Measurements from ENCODE around the gene TNKS2. TPM values are rescaled to one million over a fixed set of nuclear protein-coding genes. Genes with fewer than 3 reads are reported as not detected.

Gene TNKS2
- total RNA-seq, 1 donor from 2014 or later = 52.8 TPM

GRCh38 chr10:91896212-91896756 is 98.1 kb downstream of the TNKS2 start:
- Mint-ChIP-seq H3K27ac (no peak overlapping the region), H3K36me3 (ENCODE audit: insufficient read depth) (no peaks in the 10 kb centered on the region), H3K27me3 (no peaks in the 10 kb centered on the region), H3K9me3 (ENCODE audit: low read depth) (no peaks in the 10 kb centered on the region), H3K4me1 (ENCODE audit: low read depth) (no peaks in the 10 kb centered on the region), H3K4me3 (ENCODE audit: low read depth) (no peak overlapping the region)
- DNase-seq (ENCODE audit: low spot score, unreplicated experiment) = no peak
- TF ChIP-seq CTCF (IDR thresholded peaks at IDR 0.05; ENCODE audit: unreplicated experiment) = no peak

GRCh38 chr10:91897421-91897820 is 99.2 kb downstream of the TNKS2 start:
- TF ChIP-seq CTCF (IDR thresholded peaks at IDR 0.05; ENCODE audit: unreplicated experiment) = no peak
- no peak for DNase-seq (ENCODE audit: low spot score, unreplicated experiment)
- Mint-ChIP-seq H3K36me3 (ENCODE audit: insufficient read depth) (no peaks in the 10 kb centered on the region), H3K27me3 (no peaks in the 10 kb centered on the region), H3K4me3 (ENCODE audit: low read depth) (no peak overlapping the region), H3K27ac (no peak overlapping the region), H3K9me3 (ENCODE audit: low read depth) (no peaks in the 10 kb centered on the region), H3K4me1 (ENCODE audit: low read depth) (no peaks in the 10 kb centered on the region)

GRCh38 chr10:91901784-91902677 is 103.8 kb downstream of the TNKS2 start:
- TF ChIP-seq CTCF (IDR thresholded peaks at IDR 0.05; ENCODE audit: unreplicated experiment) = no peak
- no peaks in the 10 kb centered on the region for H3K27me3 Mint-ChIP-seq
- no peaks in the 10 kb centered on the region for H3K4me1 Mint-ChIP-seq (ENCODE audit: low read depth)
- no peak overlapping the region for H3K27ac Mint-ChIP-seq
- DNase-seq (ENCODE audit: low spot score, unreplicated experiment) = no peak
- H3K9me3 Mint-ChIP-seq (ENCODE audit: low read depth) = no peaks in the 10 kb centered on the region
- peaks cover 4% of the 10 kb centered on the region for H3K36me3 Mint-ChIP-seq (ENCODE audit: insufficient read depth)
- H3K4me3 Mint-ChIP-seq (ENCODE audit: low read depth) = no peak overlapping the region

- Mint-ChIP-seq H3K4me1 (ENCODE audit: low read depth) (peaks cover 15% of the 10 kb centered on the region), H3K9me3 (ENCODE audit: low read depth) (no peaks in the 10 kb centered on the region), H3K4me3 (ENCODE audit: low read depth) (peak overlapping the region; percentile 83), H3K27me3 (no peaks in the 10 kb centered on the region), H3K27ac (peak overlapping the region; percentile 87), H3K36me3 (ENCODE audit: insufficient read depth) (peaks cover 4% of the 10 kb centered on the region)
- TF ChIP-seq CTCF (IDR thresholded peaks at IDR 0.05; ENCODE audit: unreplicated experiment) = no peak
- no peak for DNase-seq (ENCODE audit: low spot score, unreplicated experiment)
Measured at GRCh38 chr10:91907033-91907594, 108.9 kb downstream of the TNKS2 start.

- DNase-seq (ENCODE audit: low spot score, unreplicated experiment) = no peak
- H3K4me3 Mint-ChIP-seq (ENCODE audit: low read depth) = peak overlapping the region; percentile 83
- peak overlapping the region; percentile 87 for H3K27ac Mint-ChIP-seq
- peaks cover 4% of the 10 kb centered on the region for H3K36me3 Mint-ChIP-seq (ENCODE audit: insufficient read depth)
- no peak for TF ChIP-seq CTCF (IDR thresholded peaks at IDR 0.05; ENCODE audit: unreplicated experiment)
- peaks cover 2% of the 10 kb centered on the region for H3K27me3 Mint-ChIP-seq
- peaks cover 15% of the 10 kb centered on the region for H3K4me1 Mint-ChIP-seq (ENCODE audit: low read depth)
- no peaks in the 10 kb centered on the region for H3K9me3 Mint-ChIP-seq (ENCODE audit: low read depth)
Measured at GRCh38 chr10:91907914-91908336, 109.7 kb downstream of the TNKS2 start.

Data from progenitor cell of endocrine pancreas (in vitro differentiated cells).